GM19025 (cell line): ENCODE measurements around the gene PTEN.
"Not testable (repeated sequence)": the region's sequence is repeated elsewhere in the genome, so short reads cannot be mapped to it uniquely, and the experiment has no call there.

ENCODE experiments used
- ATAC-seq: cut with Tn5 transposase; IDR thresholded peaks from one replicate; pipeline ENCODE4 v1.9.1; 2021; ENCODE audit warnings: mild to moderate bottlenecking, low read depth, moderate library complexity; ENCODE audit not compliant: unreplicated experiment

Gene PTEN

GRCh38 chr10:87868277-87868676 lies 4.9 kb downstream of the PTEN start:
- ATAC-seq = no peak

DNA sequence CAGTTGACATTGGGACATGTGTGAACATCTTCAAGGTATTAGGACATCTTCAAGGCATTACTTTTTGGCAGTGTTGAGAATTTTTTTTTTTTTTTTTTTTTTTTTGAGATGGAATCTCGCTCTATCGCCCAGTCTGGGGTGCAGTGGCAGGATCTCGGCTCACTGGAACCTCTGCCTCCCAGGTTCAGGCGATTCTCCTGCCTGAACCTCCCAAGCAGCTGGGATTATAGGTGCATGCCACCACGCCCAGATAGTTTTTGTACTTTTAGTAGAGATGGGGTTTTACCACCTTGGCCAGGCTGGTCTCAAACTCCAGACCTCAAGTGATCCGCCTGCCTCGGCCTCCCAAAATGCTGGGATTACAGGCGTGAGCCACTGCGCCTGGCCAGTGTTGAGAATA lies 5.7 kb downstream of the PTEN start:
- ATAC-seq = not testable (repeated sequence)

GRCh38 chr10:87869773-87870551 lies 6.5 kb downstream of the PTEN start:
- ATAC-seq = no peak

DNA sequence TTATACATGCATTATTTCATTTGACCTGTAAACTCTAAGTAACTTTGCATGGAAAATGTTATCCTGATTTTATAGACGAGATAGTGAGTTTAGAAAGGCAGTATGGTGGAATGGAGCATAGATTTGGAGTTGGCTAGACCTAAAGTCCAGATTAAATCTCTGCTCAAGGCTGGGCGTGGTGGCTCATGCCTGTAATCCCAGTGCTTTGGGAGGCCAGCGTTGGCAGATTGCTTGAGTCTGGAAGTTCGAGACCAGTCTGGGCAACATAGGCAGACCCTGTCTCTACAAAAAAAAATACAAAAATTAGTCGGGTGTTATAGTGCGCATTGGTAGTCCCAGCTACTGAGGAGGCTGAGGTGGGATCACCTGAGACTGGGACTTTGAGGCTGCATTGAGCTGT lies 9.4 kb downstream of the PTEN start:
- no peak for ATAC-seq

- no peak for ATAC-seq
These were observed 10.2 kb downstream of the PTEN start for GRCh38 chr10:87873656-87874055.

DNA sequence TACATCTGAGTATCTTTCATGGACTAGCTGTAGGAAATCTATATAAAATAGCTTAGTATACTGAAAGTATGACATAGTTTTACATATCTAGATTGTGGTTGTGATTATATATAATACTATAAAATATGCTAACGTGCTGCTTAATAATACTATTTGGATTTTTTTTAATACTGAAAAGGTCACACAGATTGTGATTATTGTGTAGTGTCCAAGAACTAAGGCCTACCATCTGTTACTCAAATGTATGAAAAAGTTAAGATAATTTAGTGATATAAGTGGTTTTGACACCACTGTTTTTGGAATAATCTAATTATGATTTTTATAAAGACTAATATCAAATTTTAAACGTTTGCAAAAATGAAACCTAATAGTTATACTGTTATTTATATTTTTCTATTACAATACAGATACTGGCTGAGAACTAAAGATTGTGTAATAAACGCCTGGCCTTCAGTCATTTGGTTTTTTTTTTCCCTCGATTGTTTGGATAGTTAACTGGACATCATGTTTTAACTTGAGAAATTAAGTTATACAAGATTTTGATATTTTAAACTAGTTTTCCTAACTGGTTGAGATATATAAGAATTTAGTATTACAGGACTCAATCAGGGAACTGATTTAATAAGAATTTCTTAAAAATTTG lies 12.6 kb downstream of the PTEN start:
- ATAC-seq = no peak

GRCh38 chr10:87878664-87879459 lies 15.4 kb downstream of the PTEN start:
- no peak for ATAC-seq

DNA sequence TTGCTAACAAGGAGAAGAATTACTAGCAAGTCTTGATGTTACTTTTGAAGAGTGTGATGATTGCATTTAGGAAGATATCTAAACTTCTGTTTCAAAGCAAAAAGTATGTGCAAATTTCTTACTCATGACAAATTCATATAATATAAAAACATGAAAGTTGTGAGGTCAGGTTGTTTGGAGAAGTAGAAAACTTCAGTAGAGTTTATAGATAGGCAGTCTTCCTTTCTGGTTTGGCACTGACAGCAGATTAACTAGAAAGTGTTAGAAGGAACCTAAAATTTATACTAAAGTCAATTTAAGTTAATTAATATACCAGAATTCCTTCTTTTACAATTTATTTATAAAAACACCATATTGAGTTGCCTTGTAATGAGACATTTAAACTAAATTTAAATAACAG lies 16.9 kb downstream of the PTEN start:
- ATAC-seq = no peak

DNA sequence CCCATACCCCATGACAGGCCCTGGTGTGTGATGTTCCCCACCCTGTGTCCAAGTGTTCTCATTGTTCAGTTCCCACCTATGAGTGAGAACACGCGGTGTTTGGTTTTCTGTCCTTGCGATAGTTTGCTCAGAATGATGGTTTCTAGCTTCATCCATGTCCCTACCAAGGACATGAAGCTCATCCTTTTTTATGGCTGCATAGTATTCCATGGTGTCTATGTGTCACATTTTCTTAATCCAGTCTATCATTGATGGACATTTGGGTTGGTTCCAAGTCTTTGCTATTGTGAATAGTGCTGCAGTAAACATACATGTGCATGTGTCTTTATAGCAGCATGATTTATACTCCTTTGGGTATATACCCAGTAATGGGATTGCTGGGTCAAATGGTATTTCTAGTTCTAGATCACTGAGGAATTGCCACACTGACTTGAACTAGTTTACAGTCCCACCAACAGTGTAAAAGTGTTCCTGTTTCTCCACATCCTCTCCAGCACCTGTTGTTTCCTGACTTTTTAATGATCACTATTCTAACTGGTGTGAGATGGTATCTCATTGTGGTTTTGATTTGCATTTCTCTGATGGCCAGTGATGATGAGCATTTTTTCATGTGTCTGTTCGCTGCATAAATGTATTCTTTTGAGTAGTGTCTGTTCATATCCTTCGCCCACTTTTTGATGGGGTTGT lies 18.1 kb downstream of the PTEN start:
- ATAC-seq = not testable (repeated sequence)

DNA sequence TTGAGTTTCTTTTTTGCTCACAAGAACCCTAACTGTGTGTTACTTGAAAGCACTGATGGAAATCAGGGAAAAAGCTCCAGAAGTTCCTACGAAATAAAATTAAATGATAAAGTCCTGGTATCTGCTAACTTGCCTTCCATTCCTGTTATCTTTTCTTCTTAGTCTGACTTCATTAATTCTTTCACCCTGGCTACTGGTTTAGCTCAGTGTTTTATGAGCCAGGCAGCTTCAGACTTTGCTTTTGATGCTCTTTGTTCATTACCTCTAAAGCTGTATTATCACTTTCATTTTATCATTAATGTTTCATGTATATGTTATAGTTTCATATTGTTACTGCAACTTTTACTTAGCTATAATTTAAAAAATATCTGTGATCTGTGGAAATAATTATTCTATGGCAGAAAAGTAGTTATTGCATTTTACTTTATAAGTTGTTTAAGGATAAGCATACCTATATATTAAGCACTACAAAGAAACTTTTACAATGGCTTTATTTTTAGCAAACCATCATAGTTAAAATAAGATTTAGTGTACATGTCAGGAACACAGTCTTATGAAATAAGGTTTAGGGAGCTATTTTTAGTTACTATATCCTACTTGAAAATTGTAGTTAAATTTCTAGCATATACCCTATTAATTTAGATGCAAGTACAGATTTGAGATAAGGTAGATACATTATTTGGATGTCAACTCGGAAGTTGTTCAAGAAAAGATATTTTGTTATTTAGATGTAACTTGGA lies 19.3 kb downstream of the PTEN start:
- ATAC-seq = no peak

DNA sequence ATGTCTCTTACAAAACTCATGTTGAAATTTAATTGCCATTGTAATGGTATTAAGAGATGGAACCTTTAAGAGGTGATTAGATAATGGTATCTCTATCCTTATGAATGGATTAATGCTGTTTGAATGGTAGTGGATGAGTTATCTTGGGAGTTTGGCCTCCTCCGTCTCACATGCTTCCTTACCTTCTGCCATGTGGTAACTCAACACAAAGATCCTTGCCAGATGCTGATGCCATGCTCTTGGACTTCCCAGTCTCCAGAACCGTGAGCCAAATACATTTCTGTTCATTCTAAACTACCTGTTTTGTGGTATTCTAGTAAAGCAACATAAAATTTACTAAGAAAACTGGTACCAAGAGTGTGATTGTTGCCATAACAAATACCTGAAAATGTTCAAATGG lies 23.2 kb downstream of the PTEN start:
- ATAC-seq = no peak

GRCh38 chr10:87887146-87887545 lies 23.7 kb downstream of the PTEN start:
- no peak for ATAC-seq

DNA sequence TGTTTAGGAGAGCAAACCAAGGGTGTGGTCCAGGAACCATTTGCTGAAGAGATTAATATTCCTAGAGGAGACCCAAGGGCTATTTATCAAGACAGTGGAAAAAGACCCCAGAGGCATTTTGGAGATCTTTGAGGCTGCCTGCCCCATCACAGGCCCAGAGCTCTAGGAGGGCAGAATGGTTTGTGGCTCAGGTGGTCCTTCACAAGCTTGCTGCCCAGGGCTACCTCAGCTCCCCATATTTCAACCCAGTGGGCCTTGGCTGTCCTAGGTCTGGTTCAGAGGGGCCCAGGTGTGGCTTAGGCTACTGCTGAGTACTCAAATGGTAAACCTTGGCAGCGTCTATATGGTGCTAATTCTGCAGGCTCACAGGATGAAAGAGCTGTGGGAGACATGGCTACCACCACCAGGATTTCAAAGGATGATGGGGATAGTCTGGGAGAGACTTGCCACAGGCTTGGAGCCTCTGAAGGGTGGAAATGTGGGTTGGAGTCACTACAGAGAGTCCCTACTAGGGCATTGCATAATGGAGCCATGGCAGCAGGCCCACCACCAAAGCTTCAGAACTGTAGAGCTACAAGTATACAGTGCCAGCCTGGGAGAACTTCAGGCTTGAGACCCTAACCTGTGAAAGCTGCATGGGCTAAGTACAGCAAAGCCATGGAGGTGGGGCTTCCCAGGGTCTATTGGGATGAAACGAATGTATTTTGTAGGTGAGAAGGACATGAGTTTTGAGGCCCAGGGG lies 24.3 kb downstream of the PTEN start:
- ATAC-seq = no peak

- ATAC-seq = no peak
These were observed 32.0 kb downstream of the PTEN start for GRCh38 chr10:87895430-87895829.

DNA sequence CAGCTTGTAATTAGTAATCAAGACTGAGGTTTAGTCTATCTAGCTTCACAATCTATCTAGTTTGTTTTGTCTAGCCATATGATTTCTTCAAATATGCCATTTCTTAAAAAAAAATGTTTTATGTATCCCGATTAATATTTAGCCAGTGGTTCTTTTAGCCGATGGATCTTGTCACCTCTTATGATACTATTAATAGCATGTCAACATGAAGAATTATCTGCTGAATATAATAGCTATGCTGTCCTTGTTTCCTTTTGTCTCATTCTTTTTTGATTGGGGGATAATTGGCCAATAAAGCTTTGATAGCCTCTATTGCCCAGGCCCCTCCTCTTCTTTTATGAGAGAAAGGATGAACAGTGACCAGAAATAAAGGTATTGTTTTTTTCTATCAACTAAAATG lies 32.8 kb downstream of the PTEN start:
- ATAC-seq = no peak

GRCh38 chr10:87897957-87898356 lies 34.5 kb downstream of the PTEN start:
- not testable (repeated sequence) for ATAC-seq

GRCh38 chr10:87903396-87903795 lies 40.0 kb downstream of the PTEN start:
- not testable (repeated sequence) for ATAC-seq

GRCh38 chr10:87913156-87913921 lies 49.9 kb downstream of the PTEN start:
- ATAC-seq = no peak

DNA sequence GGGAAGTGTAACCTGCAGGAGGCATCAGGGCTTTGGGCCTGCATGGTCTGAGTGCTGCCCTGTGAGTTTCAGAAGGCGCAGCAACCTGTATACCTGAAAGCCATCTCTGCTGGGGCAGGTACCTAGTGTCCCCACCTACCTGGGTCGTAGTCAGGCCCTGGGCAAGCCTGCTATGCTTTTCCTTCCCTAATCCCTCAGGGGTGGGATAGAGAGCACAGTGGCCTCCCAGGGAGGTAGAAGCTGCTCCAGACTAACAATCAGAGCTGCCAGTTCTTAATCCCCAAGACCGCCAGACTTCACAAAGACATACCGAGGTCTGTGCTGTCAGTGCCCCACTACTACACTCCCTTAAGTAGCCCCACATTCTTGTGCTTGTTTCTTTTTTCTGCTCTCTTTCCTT lies 52.0 kb downstream of the PTEN start:
- ATAC-seq = no peak
